ENCODE measurements around the gene GNB2. TPM values are rescaled to one million over a fixed set of nuclear protein-coding genes. Genes with fewer than 3 reads are reported as not detected.

GNB2 gene
- 100 to 1,000 TPM; 301 to 369 (median 322) TPM for total RNA-seq (2021; fragmentation: NEBNext Ultra II Directional; extraction: Animal tissue kit (Norgen Biotek cat#: 25700))
- long read RNA-seq, transcript GNB2-201 (10 exons, 1,878 nt): major isoform, 10 of 44 reads
- long read RNA-seq, transcript GNB2-202 (9 exons, 1,524 nt): minor isoform, 5 of 44 reads
- long read RNA-seq, transcript GNB2-211 (6 exons, 1,702 nt): minor isoform, 5 of 44 reads
- long read RNA-seq, partial matches to known transcripts: 21 of 44 reads
- long read RNA-seq, other reads (novel, unspliced or antisense): 2 of 44 reads

DNA sequence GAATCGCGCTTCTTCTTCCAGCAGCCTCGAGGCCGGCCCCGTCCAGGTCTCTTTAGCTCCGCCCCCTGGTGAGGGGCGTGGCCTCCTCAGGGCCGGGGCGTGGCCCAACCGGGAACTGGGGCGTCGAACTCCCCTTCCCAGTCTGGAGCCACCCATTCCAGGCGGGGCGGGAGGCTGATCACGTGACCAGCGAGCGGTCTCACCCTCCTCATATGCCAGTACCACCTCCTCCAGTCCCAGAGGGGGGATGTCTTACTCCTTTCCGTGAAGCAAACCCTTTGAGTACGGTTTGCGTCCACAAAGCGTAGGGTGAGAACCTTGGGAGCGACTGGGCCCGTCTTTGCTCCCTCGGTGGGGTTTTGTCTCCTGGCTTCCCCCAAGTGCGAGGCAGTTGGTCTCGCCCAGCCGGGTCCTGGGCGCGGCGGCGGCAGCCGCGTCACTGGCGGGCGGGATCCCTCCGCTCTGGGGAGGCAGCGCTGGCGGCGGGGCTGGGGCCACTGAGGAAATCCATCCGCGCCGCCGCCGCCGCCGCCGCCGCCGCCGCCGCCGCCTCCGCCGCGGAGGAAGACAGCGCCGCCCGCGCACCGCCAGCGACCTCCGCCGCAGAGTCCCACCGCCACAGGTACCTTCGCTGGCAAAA is at the start of gene GNB2:
GNB2 (plus strand) TSS at position 439 of the 640 bp plus-strand sequence. CDS start 2,526 bp downstream, outside the sequence.
- H3K27ac Mint-ChIP-seq: peak within 1 kb of the TSS; percentile 97
- peaks cover 7% of the 10 kb centered on the region; the same call in 1 of the 2 replicates for H3K36me3 Mint-ChIP-seq (ENCODE audit: low read depth)

DNA sequence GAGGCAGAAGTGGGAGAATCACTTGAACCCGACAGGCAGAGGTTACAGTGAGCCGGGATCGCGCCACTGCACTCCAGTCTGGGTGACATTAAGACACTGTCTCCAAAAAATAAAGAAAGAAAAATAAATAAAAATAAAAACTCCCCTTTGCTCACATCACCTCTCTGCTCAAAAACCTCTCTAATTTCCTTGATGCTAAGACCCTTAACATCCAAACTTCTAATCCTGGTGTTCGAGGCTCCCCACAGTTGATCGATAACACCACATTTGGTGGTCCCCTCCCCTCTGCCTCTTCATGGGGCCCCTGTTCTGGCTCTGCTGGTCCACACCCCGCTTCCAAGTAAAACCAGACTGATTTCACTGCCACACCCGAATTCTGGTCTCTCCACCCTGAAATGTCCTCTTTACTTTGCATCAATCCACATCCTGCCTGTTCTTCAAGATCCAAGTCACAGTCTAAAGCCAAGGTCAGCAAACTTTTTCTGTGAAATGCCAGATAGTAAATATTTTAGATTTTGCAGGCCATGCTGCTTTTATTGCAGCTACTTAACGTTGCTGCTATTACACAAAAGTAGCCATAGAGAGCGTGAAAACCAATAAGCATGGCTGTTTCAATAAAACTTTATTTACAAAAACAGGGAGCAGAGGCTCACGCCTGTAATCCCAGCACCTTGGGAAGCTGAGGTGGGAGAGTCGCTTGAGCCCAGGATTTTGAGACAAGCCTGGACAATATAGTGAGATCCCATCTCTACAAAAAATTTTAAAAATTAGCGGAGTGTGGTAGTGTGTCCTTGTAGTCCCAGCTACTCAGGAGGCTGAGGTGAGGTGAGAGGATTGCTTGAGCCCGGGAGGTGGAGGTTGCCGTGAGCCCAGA is 49.4 kb upstream of the GNB2 start:
- DNase-seq: no peak
- TF ChIP-seq, protein P1, sequence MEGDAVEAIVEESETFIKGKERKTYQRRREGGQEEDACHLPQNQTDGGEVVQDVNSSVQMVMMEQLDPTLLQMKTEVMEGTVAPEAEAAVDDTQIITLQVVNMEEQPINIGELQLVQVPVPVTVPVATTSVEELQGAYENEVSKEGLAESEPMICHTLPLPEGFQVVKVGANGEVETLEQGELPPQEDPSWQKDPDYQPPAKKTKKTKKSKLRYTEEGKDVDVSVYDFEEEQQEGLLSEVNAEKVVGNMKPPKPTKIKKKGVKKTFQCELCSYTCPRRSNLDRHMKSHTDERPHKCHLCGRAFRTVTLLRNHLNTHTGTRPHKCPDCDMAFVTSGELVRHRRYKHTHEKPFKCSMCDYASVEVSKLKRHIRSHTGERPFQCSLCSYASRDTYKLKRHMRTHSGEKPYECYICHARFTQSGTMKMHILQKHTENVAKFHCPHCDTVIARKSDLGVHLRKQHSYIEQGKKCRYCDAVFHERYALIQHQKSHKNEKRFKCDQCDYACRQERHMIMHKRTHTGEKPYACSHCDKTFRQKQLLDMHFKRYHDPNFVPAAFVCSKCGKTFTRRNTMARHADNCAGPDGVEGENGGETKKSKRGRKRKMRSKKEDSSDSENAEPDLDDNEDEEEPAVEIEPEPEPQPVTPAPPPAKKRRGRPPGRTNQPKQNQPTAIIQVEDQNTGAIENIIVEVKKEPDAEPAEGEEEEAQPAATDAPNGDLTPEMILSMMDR (IDR thresholded peaks at IDR 0.05): no peak

More for the DNA sequence above, at the start of gene GNB2:
- TF ChIP-seq, protein P1 (IDR thresholded peaks at IDR 0.05): no peak
- peak within 1 kb of the TSS; percentile 95 for H3K4me3 Mint-ChIP-seq
- H3K9me3 Mint-ChIP-seq: no peaks in the 10 kb centered on the region
- peak; percentile 98 for DNase-seq
- peaks cover 17% of the 10 kb centered on the region for H3K27me3 Mint-ChIP-seq (ENCODE audit: insufficient read depth)
- H3K4me1 Mint-ChIP-seq (ENCODE audit: low read depth): peaks cover 11% of the 10 kb centered on the region; the same call in 1 of the 2 replicates

DNA sequence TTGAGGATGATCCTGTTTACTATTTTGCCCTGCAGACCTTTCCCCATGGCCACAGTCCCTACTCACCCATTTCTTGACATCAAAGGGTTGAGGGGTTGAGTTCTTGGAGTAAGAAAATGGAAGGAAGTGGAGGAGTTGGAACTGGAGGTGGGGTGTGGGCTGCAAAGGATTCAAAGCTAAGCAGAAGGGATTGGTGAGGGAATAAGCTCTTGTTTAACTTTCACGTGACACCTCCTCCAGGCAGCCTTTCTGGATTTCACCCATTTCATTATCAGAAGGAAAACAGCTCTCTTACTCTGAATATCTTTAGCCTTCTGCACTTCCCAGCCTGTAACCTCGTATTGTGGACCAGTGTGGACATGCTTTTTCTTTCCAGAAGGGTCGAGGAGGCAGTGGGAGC is 47.5 kb upstream of the GNB2 start:
- peaks cover 16% of the 10 kb centered on the region for H3K27me3 Mint-ChIP-seq (ENCODE audit: insufficient read depth)
- H3K4me1 Mint-ChIP-seq (ENCODE audit: low read depth): no peaks in the 10 kb centered on the region; the same call in 1 of the 2 replicates
- no peaks in the 10 kb centered on the region for H3K36me3 Mint-ChIP-seq (ENCODE audit: low read depth)
- DNase-seq: no peak
- H3K27ac Mint-ChIP-seq: no peak overlapping the region
- TF ChIP-seq, protein P1 (IDR thresholded peaks at IDR 0.05): no peak
- no peaks in the 10 kb centered on the region for H3K9me3 Mint-ChIP-seq
- H3K4me3 Mint-ChIP-seq: peak overlapping the region; percentile 55

More for the DNA sequence above, 49.4 kb upstream of the GNB2 start:
- Mint-ChIP-seq H3K27ac (no peak overlapping the region), H3K27me3 (ENCODE audit: insufficient read depth) (peaks cover 10% of the 10 kb centered on the region), H3K36me3 (ENCODE audit: low read depth) (no peaks in the 10 kb centered on the region), H3K4me1 (ENCODE audit: low read depth) (no peaks in the 10 kb centered on the region; the same call in 1 of the 2 replicates), H3K4me3 (no peak overlapping the region), H3K9me3 (no peaks in the 10 kb centered on the region)

DNA sequence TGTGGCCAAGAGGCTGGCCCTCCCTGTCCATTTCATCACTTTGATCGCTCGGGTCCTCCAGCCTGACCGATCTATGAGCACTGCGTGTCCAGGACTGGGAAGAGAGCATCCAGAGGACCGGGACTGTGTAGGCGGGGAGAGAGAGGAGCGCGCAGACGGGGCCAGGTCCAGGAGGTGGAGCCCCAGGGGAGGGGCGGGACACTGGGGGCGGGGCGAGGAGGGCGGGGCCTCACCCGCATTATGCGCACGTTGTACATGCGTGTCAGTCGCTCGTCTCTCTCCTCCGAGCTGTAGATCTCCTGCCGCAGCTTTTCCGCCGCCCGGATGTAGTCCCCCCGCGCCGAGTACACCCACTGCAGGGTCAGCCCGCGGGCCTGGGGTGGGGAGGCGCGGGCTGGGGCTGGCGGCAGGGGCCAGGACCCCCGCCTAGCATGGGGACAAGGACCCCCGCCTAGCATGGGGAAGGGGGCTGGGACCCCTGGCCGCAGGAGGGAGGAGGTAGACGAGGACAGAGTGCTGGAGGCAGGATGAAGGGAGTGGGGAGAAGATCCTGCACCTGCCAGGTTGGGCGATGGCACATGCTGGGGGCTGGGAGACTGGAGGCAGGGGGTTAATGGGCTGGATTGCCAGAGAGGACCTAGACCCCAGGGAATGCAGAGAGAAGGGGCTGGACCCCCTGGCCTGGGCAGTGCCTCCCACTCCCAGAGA is 46.9 kb upstream of the GNB2 start:
- H3K27ac Mint-ChIP-seq: no peak overlapping the region
- H3K9me3 Mint-ChIP-seq: no peaks in the 10 kb centered on the region
- peak overlapping the region; percentile 55 for H3K4me3 Mint-ChIP-seq
- DNase-seq: peak; percentile 65
- H3K36me3 Mint-ChIP-seq (ENCODE audit: low read depth): no peaks in the 10 kb centered on the region
- peaks cover 16% of the 10 kb centered on the region for H3K27me3 Mint-ChIP-seq (ENCODE audit: insufficient read depth)
- no peaks in the 10 kb centered on the region; the same call in 1 of the 2 replicates for H3K4me1 Mint-ChIP-seq (ENCODE audit: low read depth)
- TF ChIP-seq, protein P1 (IDR thresholded peaks at IDR 0.05): no peak

DNA sequence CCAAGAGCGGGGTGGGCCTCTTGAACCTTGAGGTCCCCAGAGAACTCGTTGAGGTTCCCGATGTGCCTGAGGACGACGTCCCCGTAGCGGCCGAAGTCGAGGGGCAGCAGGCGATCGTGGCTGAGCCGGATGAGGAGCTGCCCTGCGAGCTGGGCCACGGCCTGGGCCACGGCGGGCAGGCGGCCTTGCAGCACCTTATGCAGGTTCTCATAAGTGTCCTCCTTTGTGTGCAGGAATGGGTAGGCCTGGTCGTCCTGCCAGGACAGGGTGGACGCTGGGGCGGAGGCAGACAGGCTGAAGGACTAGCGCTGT is 46.3 kb upstream of the GNB2 start:
- TF ChIP-seq, protein P1 (IDR thresholded peaks at IDR 0.05): no peak
- H3K4me3 Mint-ChIP-seq: no peak overlapping the region
- DNase-seq: no peak
- H3K4me1 Mint-ChIP-seq (ENCODE audit: low read depth): no peaks in the 10 kb centered on the region; the same call in 1 of the 2 replicates
- H3K9me3 Mint-ChIP-seq: no peaks in the 10 kb centered on the region
- H3K27me3 Mint-ChIP-seq (ENCODE audit: insufficient read depth): peaks cover 16% of the 10 kb centered on the region
- no peak overlapping the region for H3K27ac Mint-ChIP-seq
- no peaks in the 10 kb centered on the region for H3K36me3 Mint-ChIP-seq (ENCODE audit: low read depth)

Data from HFFc6 (cell line).